Measurements from ENCODE around the gene TMEM164.

GRCh38 chrX:109992203-109992602 lies 10.7 kb upstream of the TMEM164 start:
- TF ChIP-seq POLR2A (IDR thresholded peaks at IDR 0.05) (no peak), CTCF (IDR thresholded peaks at IDR 0.05) (no peak)
